GF-D8 (cell line): ENCODE measurements around the gene RFNG.

Experiments
- DNase-seq: peaks from one replicate; lab custom pipeline; 2025; lab: John Stamatoyannopoulos, UW

The RFNG gene

GRCh38 chr17:82089723-82090548 lies 38.3 kb upstream of the RFNG start:
- DNase-seq = no peak

GRCh38 chr17:82088838-82089722 lies 37.5 kb upstream of the RFNG start:
- no peak for DNase-seq

- no peak for DNase-seq
Measured at GRCh38 chr17:82087961-82088837, 36.6 kb upstream of the RFNG start.

- no peak for DNase-seq
Measured at GRCh38 chr17:82086941-82087906, 35.6 kb upstream of the RFNG start.

- DNase-seq = no peak
Measured at GRCh38 chr17:82085931-82086764, 34.5 kb upstream of the RFNG start.

GRCh38 chr17:82085031-82085861 lies 33.6 kb upstream of the RFNG start:
- DNase-seq = no peak

GRCh38 chr17:82084373-82085030 lies 32.9 kb upstream of the RFNG start:
- no peak for DNase-seq

- no peak for DNase-seq
Measured at GRCh38 chr17:82083533-82084359, 32.1 kb upstream of the RFNG start.

GRCh38 chr17:82083009-82083408 lies 31.4 kb upstream of the RFNG start:
- no peak for DNase-seq

- no peak for DNase-seq
Measured at GRCh38 chr17:82082456-82082855, 30.8 kb upstream of the RFNG start.

- no peak for DNase-seq
Measured at GRCh38 chr17:82081966-82082365, 30.4 kb upstream of the RFNG start.

GRCh38 chr17:82081546-82081945 lies 29.9 kb upstream of the RFNG start:
- no peak for DNase-seq

GRCh38 chr17:82080789-82081464 lies 29.3 kb upstream of the RFNG start:
- no peak for DNase-seq

GRCh38 chr17:82080048-82080788 lies 28.6 kb upstream of the RFNG start:
- DNase-seq = no peak

- no peak for DNase-seq
Measured at GRCh38 chr17:82079001-82079677, 27.5 kb upstream of the RFNG start.

GRCh38 chr17:82078433-82078832 lies 26.8 kb upstream of the RFNG start:
- DNase-seq = no peak
